Gastroesophageal sphincter (tissue), 3 donors: ENCODE measurements around the gene MIX23.

Source experiments
- EP300 ChIP-seq: sonication (generic); formaldehyde crosslinking; IDR thresholded peaks from one replicate; pipeline ENCODE4 v1.6.1; 2017; ENCODE audit warnings: antibody characterized with exemption, mild to moderate bottlenecking
- POLR2A ChIP-seq, 2 donors: fragments of 450-650 bp; IDR thresholded peaks; one replicate each; pipeline ENCODE4 v1.6.1; 2017; ENCODE audit warnings: antibody characterized with exemption in 2 of 2, mild to moderate bottlenecking in 2 of 2, moderate library complexity in 1 of 2
- POLR2AphosphoS5 ChIP-seq: sonication (generic); formaldehyde crosslinking; IDR thresholded peaks from one replicate; pipeline ENCODE4 v1.6.1; 2017; ENCODE audit warnings: antibody characterized with exemption
- TF ChIP-seq, protein P1 (sequence below), 4 experiments: fragments of 200-600 bp in 2 of 4; fragments of 450-650 bp in 2 of 4; sonication (generic) in 1 of 4; IDR thresholded peaks; one replicate each; pipeline ENCODE4 v1.5.1; 2017 to 2019; ENCODE audit warnings: antibody characterized with exemption in 4 of 4, mild to moderate bottlenecking in 2 of 4, moderate library complexity in 2 of 4

DNA sequence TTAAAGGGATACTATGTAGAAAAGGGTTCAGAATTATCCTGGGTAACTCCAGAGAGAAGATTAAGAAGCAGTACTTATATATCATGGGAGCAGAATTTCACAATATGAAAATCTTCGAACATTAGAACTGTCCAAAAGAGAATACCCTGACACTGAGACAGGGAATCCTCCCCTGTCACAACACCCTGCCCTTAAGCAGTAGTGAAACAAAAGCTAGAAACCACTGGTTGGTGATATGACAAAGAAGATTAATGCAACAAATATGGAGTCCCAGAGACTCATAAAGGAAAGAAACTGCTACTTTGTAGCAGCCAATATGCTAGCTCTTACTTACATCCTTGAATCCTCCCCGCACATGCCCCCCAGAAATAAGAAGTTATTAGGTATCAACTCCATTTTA lies 18.5 kb downstream of the MIX23 start:
- TF ChIP-seq, protein P1, sequence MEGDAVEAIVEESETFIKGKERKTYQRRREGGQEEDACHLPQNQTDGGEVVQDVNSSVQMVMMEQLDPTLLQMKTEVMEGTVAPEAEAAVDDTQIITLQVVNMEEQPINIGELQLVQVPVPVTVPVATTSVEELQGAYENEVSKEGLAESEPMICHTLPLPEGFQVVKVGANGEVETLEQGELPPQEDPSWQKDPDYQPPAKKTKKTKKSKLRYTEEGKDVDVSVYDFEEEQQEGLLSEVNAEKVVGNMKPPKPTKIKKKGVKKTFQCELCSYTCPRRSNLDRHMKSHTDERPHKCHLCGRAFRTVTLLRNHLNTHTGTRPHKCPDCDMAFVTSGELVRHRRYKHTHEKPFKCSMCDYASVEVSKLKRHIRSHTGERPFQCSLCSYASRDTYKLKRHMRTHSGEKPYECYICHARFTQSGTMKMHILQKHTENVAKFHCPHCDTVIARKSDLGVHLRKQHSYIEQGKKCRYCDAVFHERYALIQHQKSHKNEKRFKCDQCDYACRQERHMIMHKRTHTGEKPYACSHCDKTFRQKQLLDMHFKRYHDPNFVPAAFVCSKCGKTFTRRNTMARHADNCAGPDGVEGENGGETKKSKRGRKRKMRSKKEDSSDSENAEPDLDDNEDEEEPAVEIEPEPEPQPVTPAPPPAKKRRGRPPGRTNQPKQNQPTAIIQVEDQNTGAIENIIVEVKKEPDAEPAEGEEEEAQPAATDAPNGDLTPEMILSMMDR (IDR thresholded peaks at IDR 0.05) = no peak
- TF ChIP-seq POLR2A (IDR thresholded peaks at IDR 0.05) = no peak
- TF ChIP-seq EP300 = no peak
- no peak for TF ChIP-seq POLR2AphosphoS5
